Measurements from ENCODE around the gene MAP3K15. TPM values are rescaled to one million over a fixed set of nuclear protein-coding genes. Genes with fewer than 3 reads are reported as not detected.

Gene MAP3K15
- polyA plus RNA-seq, 1 donor (not counting 4 experiments of a cell fraction or from before 2014, with no cell fraction given), result 0.03 TPM

GRCh38 chrX:19548279-19548678 is 33.0 kb upstream of the MAP3K15 start:
- no peak overlapping the region for H3K4me2 ChIP-seq (ENCODE audit: control insufficient read depth, extremely low read depth, insufficient read depth, low read depth, low read length)
- DNase-seq (ENCODE audit: low read depth, low spot score) (no peak), FAIRE-seq (no peak)
- no peaks in the 10 kb centered on the region for H3K9me3 ChIP-seq (ENCODE audit: control insufficient read depth, low read depth, low read length)
- H3K4me1 ChIP-seq (ENCODE audit: control insufficient read depth, extremely low read depth, insufficient read depth, low read length), result no peaks in the 10 kb centered on the region
- no peak overlapping the region for H3K4me3 ChIP-seq (ENCODE audit: control insufficient read depth in 2 of 3, extremely low read depth in 1 of 3, insufficient read depth in 2 of 3, low read depth in 1 of 3, low read length in 3 of 3)
- H3K9ac ChIP-seq (ENCODE audit: control insufficient read depth, extremely low read depth, insufficient read depth, low read length), result no peak overlapping the region
- H3K36me3 ChIP-seq (ENCODE audit: control insufficient read depth in 2 of 2, extremely low read depth in 1 of 2, insufficient read depth in 2 of 2, low read length in 2 of 2), result no peaks in the 10 kb centered on the region
- H3K27ac ChIP-seq (ENCODE audit: control insufficient read depth, insufficient read depth, low read length), result no peak overlapping the region
- H3K79me2 ChIP-seq (ENCODE audit: control insufficient read depth, insufficient read depth, low read length), result no peaks in the 10 kb centered on the region
- TF ChIP-seq CTCF (optimal IDR thresholded peaks at IDR 0.05 in 1 of 3, IDR thresholded peaks at IDR 0.05 in 1 of 3, conservative IDR thresholded peaks at IDR 0.05 in 1 of 3; ENCODE audit: extremely low read depth in 1 of 3, insufficient read depth in 2 of 3, low read length in 3 of 3), result no peak
- TF ChIP-seq EZH2 (IDR thresholded peaks at IDR 0.05; ENCODE audit: low read length), result no peak
- no peaks in the 10 kb centered on the region for H4K20me1 ChIP-seq (ENCODE audit: control insufficient read depth, extremely low read depth, insufficient read depth, low read length)
- H3K27me3 ChIP-seq (ENCODE audit: control insufficient read depth, extremely low read depth, insufficient read depth, low read length), result no peaks in the 10 kb centered on the region
- H3K9me1 ChIP-seq (ENCODE audit: control insufficient read depth, extremely low read depth, insufficient read depth, low read length), result no peaks in the 10 kb centered on the region
- dilution Hi-C loops (cut with MboI; ENCODE audit: extremely low pct_ligation_motif_present, low sequenced_read_pairs), result no loop called here
- no peak overlapping the region for H2AFZ ChIP-seq (ENCODE audit: control insufficient read depth, low read length)

- Histone ChIP-seq H2AFZ (ENCODE audit: control insufficient read depth, low read length) (no peak overlapping the region), H3K27me3 (ENCODE audit: control insufficient read depth, extremely low read depth, insufficient read depth, low read length) (no peaks in the 10 kb centered on the region), H3K9me3 (ENCODE audit: control insufficient read depth, low read depth, low read length) (no peaks in the 10 kb centered on the region), H3K36me3 (ENCODE audit: control insufficient read depth in 2 of 2, extremely low read depth in 1 of 2, insufficient read depth in 2 of 2, low read length in 2 of 2) (no peaks in the 10 kb centered on the region), H3K27ac (ENCODE audit: control insufficient read depth, insufficient read depth, low read length) (no peak overlapping the region), H3K4me3 (ENCODE audit: control insufficient read depth in 2 of 3, extremely low read depth in 1 of 3, insufficient read depth in 2 of 3, low read depth in 1 of 3, low read length in 3 of 3) (no peak overlapping the region), H3K9me1 (ENCODE audit: control insufficient read depth, extremely low read depth, insufficient read depth, low read length) (no peaks in the 10 kb centered on the region), H3K4me2 (ENCODE audit: control insufficient read depth, extremely low read depth, insufficient read depth, low read depth, low read length) (no peak overlapping the region), H3K79me2 (ENCODE audit: control insufficient read depth, insufficient read depth, low read length) (no peaks in the 10 kb centered on the region), H4K20me1 (ENCODE audit: control insufficient read depth, extremely low read depth, insufficient read depth, low read length) (no peaks in the 10 kb centered on the region), H3K9ac (ENCODE audit: control insufficient read depth, extremely low read depth, insufficient read depth, low read length) (no peak overlapping the region), H3K4me1 (ENCODE audit: control insufficient read depth, extremely low read depth, insufficient read depth, low read length) (no peaks in the 10 kb centered on the region)
- DNase-seq (ENCODE audit: low read depth, low spot score), result no peak
- dilution Hi-C loops (cut with MboI; ENCODE audit: extremely low pct_ligation_motif_present, low sequenced_read_pairs), result no loop called here
- FAIRE-seq, result no peak
- TF ChIP-seq CTCF (optimal IDR thresholded peaks at IDR 0.05 in 1 of 3, IDR thresholded peaks at IDR 0.05 in 1 of 3, conservative IDR thresholded peaks at IDR 0.05 in 1 of 3; ENCODE audit: extremely low read depth in 1 of 3, insufficient read depth in 2 of 3, low read length in 3 of 3), result no peak
- TF ChIP-seq EZH2 (IDR thresholded peaks at IDR 0.05; ENCODE audit: low read length), result no peak
Measured at GRCh38 chrX:19545651-19546050, 30.3 kb upstream of the MAP3K15 start.

Measured in keratinocyte (primary cell).